HepG2 (cell line): Measurements from ENCODE around the gene NCAM2.

Experiments
- BRCA1 ChIP-seq: sonication (generic); formaldehyde crosslinking; IDR thresholded peaks from 2 replicates; pipeline ENCODE4 v1.4.0; 2020; ENCODE audit warnings: missing genetic modification reagents
- ELF1 ChIP-seq: sonication (generic); formaldehyde crosslinking; IDR thresholded peaks from 2 replicates; pipeline ENCODE4 v1.4.0; 2020; ENCODE audit warnings: missing genetic modification reagents
- ESRRA ChIP-seq: sonication (generic); formaldehyde crosslinking; IDR thresholded peaks from 2 replicates; pipeline ENCODE4 v1.5.1; 2020; ENCODE audit warnings: mild to moderate bottlenecking, low read depth, missing genetic modification reagents
- MIER3 ChIP-seq: IDR thresholded peaks from 2 replicates; pipeline ENCODE4 v1.6.1; 2016; ENCODE audit warnings: missing compliant biosample characterization, borderline replicate concordance
- TCF7L2 ChIP-seq: IDR thresholded peaks from 2 replicates; pipeline ENCODE4 v1.6.1; 2011; ENCODE audit warnings: mild to moderate bottlenecking, low read depth, low read length, moderate library complexity
- USF2 ChIP-seq, 2 experiments: sonication (generic) in 1 of 2; formaldehyde crosslinking in 1 of 2; IDR thresholded peaks; 2 replicates each; pipeline versions ENCODE4 v1.5.1 to v1.6.1; 2011 to 2020; ENCODE audit warnings: borderline replicate concordance in 1 of 2, low read depth in 1 of 2, low read length in 1 of 2, mild to moderate bottlenecking in 1 of 2, missing genetic modification reagents in 1 of 2, moderate library complexity in 1 of 2
- ZFX ChIP-seq: sonication (generic); formaldehyde crosslinking; IDR thresholded peaks from 2 replicates; pipeline ENCODE4 v1.4.0; 2020; ENCODE audit warnings: mild to moderate bottlenecking, low read depth, missing genetic modification reagents, moderate library complexity
- ZNF24 ChIP-seq: fragments of 450-650 bp; IDR thresholded peaks from 2 replicates; pipeline ENCODE4 v1.6.1; 2017; ENCODE audit warnings: antibody characterized with exemption, mild to moderate bottlenecking
- TF ChIP-seq, protein P1 (sequence below): sonication (generic); formaldehyde crosslinking; IDR thresholded peaks from 2 replicates; pipeline ENCODE4 v1.5.0; 2020; ENCODE audit warnings: missing genetic modification reagents
- TF ChIP-seq, protein P2 (sequence below): sonication (generic); formaldehyde crosslinking; IDR thresholded peaks from 2 replicates; pipeline ENCODE4 v1.4.0; 2020; ENCODE audit warnings: missing genetic modification reagents
- TF ChIP-seq, protein P3 (sequence below): sonication (generic); formaldehyde crosslinking; IDR thresholded peaks from 2 replicates; pipeline ENCODE4 v1.4.0; 2020; ENCODE audit warnings: missing genetic modification reagents
- TF ChIP-seq, protein P4 (sequence below): sonication (generic); formaldehyde crosslinking; IDR thresholded peaks from 2 replicates; pipeline ENCODE4 v1.4.0; 2020; ENCODE audit warnings: missing genetic modification reagents
- TF ChIP-seq, protein P5 (sequence below): sonication (generic); formaldehyde crosslinking; IDR thresholded peaks from 2 replicates; pipeline ENCODE4 v1.8.0; 2022; ENCODE audit warnings: missing genetic modification reagents, mild to moderate bottlenecking, borderline replicate concordance

- TF ChIP-seq MIER3 (CRISPR knock-in tag) (no peak), ESRRA (CRISPR knock-in tag) (no peak), TCF7L2 (no peak), ELF1 (CRISPR knock-in tag) (no peak), ZFX (CRISPR knock-in tag) (no peak), USF2 (IDR thresholded peaks at IDR 0.05; ENCODE audit: low read depth, low read length) (no peak), USF2 (CRISPR knock-in tag; IDR thresholded peaks at IDR 0.05; ENCODE audit: borderline replicate concordance) (no peak), BRCA1 (CRISPR knock-in tag) (no peak), ZNF24 (no peak)
- TF ChIP-seq, protein P1, sequence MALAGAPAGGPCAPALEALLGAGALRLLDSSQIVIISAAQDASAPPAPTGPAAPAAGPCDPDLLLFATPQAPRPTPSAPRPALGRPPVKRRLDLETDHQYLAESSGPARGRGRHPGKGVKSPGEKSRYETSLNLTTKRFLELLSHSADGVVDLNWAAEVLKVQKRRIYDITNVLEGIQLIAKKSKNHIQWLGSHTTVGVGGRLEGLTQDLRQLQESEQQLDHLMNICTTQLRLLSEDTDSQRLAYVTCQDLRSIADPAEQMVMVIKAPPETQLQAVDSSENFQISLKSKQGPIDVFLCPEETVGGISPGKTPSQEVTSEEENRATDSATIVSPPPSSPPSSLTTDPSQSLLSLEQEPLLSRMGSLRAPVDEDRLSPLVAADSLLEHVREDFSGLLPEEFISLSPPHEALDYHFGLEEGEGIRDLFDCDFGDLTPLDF (CRISPR knock-in tag) = no peak
- TF ChIP-seq, protein P2, sequence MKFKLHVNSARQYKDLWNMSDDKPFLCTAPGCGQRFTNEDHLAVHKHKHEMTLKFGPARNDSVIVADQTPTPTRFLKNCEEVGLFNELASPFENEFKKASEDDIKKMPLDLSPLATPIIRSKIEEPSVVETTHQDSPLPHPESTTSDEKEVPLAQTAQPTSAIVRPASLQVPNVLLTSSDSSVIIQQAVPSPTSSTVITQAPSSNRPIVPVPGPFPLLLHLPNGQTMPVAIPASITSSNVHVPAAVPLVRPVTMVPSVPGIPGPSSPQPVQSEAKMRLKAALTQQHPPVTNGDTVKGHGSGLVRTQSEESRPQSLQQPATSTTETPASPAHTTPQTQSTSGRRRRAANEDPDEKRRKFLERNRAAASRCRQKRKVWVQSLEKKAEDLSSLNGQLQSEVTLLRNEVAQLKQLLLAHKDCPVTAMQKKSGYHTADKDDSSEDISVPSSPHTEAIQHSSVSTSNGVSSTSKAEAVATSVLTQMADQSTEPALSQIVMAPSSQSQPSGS = no peak
- TF ChIP-seq, protein P3, sequence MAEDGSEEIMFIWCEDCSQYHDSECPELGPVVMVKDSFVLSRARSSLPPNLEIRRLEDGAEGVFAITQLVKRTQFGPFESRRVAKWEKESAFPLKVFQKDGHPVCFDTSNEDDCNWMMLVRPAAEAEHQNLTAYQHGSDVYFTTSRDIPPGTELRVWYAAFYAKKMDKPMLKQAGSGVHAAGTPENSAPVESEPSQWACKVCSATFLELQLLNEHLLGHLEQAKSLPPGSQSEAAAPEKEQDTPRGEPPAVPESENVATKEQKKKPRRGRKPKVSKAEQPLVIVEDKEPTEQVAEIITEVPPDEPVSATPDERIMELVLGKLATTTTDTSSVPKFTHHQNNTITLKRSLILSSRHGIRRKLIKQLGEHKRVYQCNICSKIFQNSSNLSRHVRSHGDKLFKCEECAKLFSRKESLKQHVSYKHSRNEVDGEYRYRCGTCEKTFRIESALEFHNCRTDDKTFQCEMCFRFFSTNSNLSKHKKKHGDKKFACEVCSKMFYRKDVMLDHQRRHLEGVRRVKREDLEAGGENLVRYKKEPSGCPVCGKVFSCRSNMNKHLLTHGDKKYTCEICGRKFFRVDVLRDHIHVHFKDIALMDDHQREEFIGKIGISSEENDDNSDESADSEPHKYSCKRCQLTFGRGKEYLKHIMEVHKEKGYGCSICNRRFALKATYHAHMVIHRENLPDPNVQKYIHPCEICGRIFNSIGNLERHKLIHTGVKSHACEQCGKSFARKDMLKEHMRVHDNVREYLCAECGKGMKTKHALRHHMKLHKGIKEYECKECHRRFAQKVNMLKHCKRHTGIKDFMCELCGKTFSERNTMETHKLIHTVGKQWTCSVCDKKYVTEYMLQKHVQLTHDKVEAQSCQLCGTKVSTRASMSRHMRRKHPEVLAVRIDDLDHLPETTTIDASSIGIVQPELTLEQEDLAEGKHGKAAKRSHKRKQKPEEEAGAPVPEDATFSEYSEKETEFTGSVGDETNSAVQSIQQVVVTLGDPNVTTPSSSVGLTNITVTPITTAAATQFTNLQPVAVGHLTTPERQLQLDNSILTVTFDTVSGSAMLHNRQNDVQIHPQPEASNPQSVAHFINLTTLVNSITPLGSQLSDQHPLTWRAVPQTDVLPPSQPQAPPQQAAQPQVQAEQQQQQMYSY = no peak
- TF ChIP-seq, protein P4, sequence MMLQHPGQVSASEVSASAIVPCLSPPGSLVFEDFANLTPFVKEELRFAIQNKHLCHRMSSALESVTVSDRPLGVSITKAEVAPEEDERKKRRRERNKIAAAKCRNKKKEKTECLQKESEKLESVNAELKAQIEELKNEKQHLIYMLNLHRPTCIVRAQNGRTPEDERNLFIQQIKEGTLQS = no peak
- TF ChIP-seq, protein P5, sequence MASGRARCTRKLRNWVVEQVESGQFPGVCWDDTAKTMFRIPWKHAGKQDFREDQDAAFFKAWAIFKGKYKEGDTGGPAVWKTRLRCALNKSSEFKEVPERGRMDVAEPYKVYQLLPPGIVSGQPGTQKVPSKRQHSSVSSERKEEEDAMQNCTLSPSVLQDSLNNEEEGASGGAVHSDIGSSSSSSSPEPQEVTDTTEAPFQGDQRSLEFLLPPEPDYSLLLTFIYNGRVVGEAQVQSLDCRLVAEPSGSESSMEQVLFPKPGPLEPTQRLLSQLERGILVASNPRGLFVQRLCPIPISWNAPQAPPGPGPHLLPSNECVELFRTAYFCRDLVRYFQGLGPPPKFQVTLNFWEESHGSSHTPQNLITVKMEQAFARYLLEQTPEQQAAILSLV = no peak
These were observed 386.8 kb downstream of the NCAM2 start for GRCh38 chr21:21384977-21385376.
